Measurements from ENCODE around the gene RALB.

GRCh38 chr2:120322329-120322728 lies 69.7 kb downstream of the RALB start:
- TF ChIP-seq NFE2L1 (CRISPR knock-in tag; IDR thresholded peaks at IDR 0.05), result no peak
- no peak for TF ChIP-seq CTCF (IDR thresholded peaks at IDR 0.05)
- TF ChIP-seq ETV6 (CRISPR knock-in tag; IDR thresholded peaks at IDR 0.05), result no peak
- TF ChIP-seq, protein P1, sequence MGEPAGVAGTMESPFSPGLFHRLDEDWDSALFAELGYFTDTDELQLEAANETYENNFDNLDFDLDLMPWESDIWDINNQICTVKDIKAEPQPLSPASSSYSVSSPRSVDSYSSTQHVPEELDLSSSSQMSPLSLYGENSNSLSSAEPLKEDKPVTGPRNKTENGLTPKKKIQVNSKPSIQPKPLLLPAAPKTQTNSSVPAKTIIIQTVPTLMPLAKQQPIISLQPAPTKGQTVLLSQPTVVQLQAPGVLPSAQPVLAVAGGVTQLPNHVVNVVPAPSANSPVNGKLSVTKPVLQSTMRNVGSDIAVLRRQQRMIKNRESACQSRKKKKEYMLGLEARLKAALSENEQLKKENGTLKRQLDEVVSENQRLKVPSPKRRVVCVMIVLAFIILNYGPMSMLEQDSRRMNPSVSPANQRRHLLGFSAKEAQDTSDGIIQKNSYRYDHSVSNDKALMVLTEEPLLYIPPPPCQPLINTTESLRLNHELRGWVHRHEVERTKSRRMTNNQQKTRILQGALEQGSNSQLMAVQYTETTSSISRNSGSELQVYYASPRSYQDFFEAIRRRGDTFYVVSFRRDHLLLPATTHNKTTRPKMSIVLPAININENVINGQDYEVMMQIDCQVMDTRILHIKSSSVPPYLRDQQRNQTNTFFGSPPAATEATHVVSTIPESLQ (CRISPR knock-in tag; IDR thresholded peaks at IDR 0.05), result no peak
- TF ChIP-seq JUN (CRISPR knock-in tag; IDR thresholded peaks at IDR 0.05), result no peak
- TF ChIP-seq, protein P2, sequence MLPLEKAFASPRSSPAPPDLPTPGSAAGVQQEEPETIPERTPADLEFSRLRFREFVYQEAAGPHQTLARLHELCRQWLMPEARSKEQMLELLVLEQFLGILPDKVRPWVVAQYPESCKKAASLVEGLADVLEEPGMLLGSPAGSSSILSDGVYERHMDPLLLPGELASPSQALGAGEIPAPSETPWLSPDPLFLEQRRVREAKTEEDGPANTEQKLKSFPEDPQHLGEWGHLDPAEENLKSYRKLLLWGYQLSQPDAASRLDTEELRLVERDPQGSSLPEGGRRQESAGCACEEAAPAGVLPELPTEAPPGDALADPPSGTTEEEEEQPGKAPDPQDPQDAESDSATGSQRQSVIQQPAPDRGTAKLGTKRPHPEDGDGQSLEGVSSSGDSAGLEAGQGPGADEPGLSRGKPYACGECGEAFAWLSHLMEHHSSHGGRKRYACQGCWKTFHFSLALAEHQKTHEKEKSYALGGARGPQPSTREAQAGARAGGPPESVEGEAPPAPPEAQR (CRISPR knock-in tag; IDR thresholded peaks at IDR 0.05), result no peak
- no peak for TF ChIP-seq SMAD3 (CRISPR knock-in tag; IDR thresholded peaks at IDR 0.05; ENCODE audit: borderline replicate concordance)
- TF ChIP-seq USF2 (CRISPR knock-in tag; IDR thresholded peaks at IDR 0.05), result no peak
- no peak for TF ChIP-seq GABPB1 (CRISPR knock-in tag; IDR thresholded peaks at IDR 0.05)
- no peak for TF ChIP-seq FOXJ3 (CRISPR knock-in tag; IDR thresholded peaks at IDR 0.05; ENCODE audit: borderline replicate concordance)
- no peak for TF ChIP-seq ELF4 (CRISPR knock-in tag; IDR thresholded peaks at IDR 0.05; ENCODE audit: low read depth)
- no peak for TF ChIP-seq IRF1 (CRISPR knock-in tag; IDR thresholded peaks at IDR 0.05)
